Left renal cortex interstitium (tissue), 4 donors: Measurements from ENCODE around the gene TIMM44. TPM values are rescaled to one million over a fixed set of nuclear protein-coding genes. Genes with fewer than 3 reads are reported as not detected.
A peak's percentile ranks its signal among the peaks of the same experiment; 100 is the strongest.
"Not testable (repeated sequence)": the region's sequence is repeated elsewhere in the genome, so short reads cannot be mapped to it uniquely, and the experiment has no call there.

Source experiments
- DNase-seq, 4 donors: peaks; one replicate each; pipeline ENCODE4 v3.0.0-alpha.2; 2013; ENCODE audit warnings: low read depth in 4 of 4, low spot score in 2 of 4, missing footprints in 1 of 4
- polyA plus RNA-seq, 4 donors: library from polyadenylated mRNA; unstranded; fragments of 120-200 nt; gene quantifications; one replicate each; pipeline ENCODE4 v1.2.1, GENCODE V29; 2013; ENCODE audit not compliant: insufficient read length in 4 of 4

The TIMM44 gene
- polyA plus RNA-seq, 4 donors = 39.2 to 62.5 (median 52.1) TPM

- DNase-seq = no peak
These were observed 10.1 kb upstream of the TIMM44 start for GRCh38 chr19:7953576-7953975.

GRCh38 chr19:7953060-7953459 lies 9.6 kb upstream of the TIMM44 start:
- DNase-seq = no peak

GRCh38 chr19:7947939-7948338 lies 4.5 kb upstream of the TIMM44 start:
- DNase-seq = no peak

- DNase-seq = peak; percentile 80 to 93 (median 88)
These were observed 803 bp upstream of the TIMM44 start for GRCh38 chr19:7944177-7944761.

- no peak for DNase-seq
These were observed 454 bp downstream of the TIMM44 start for GRCh38 chr19:7942981-7943443.

GRCh38 chr19:7941895-7942596 lies 1.4 kb downstream of the TIMM44 start:
- DNase-seq = no peak

GRCh38 chr19:7940841-7941240 lies 2.6 kb downstream of the TIMM44 start:
- DNase-seq = no peak

- no peak for DNase-seq
These were observed 8.7 kb downstream of the TIMM44 start for GRCh38 chr19:7934766-7935165.

- DNase-seq = no peak
These were observed 9.4 kb downstream of the TIMM44 start for GRCh38 chr19:7933828-7934725.

GRCh38 chr19:7933411-7933810 lies 10.1 kb downstream of the TIMM44 start:
- no peak for DNase-seq

GRCh38 chr19:7932930-7933300 lies 10.6 kb downstream of the TIMM44 start:
- DNase-seq = no peak

- no peak for DNase-seq
These were observed 11.1 kb downstream of the TIMM44 start for GRCh38 chr19:7932276-7932929.

- no peak for DNase-seq
These were observed 12.0 kb downstream of the TIMM44 start for GRCh38 chr19:7931221-7932061.

GRCh38 chr19:7930765-7931164 lies 12.7 kb downstream of the TIMM44 start:
- DNase-seq = no peak

GRCh38 chr19:7930030-7930429 lies 13.4 kb downstream of the TIMM44 start:
- DNase-seq = not testable (repeated sequence)

- no peak for DNase-seq
These were observed 14.4 kb downstream of the TIMM44 start for GRCh38 chr19:7928741-7929701.

- no peak for DNase-seq
These were observed 15.1 kb downstream of the TIMM44 start for GRCh38 chr19:7928334-7928706.

- no peak for DNase-seq
These were observed 15.7 kb downstream of the TIMM44 start for GRCh38 chr19:7927605-7928333.
